ENCODE measurements around the gene MARCHF9.

Gene MARCHF9

DNA sequence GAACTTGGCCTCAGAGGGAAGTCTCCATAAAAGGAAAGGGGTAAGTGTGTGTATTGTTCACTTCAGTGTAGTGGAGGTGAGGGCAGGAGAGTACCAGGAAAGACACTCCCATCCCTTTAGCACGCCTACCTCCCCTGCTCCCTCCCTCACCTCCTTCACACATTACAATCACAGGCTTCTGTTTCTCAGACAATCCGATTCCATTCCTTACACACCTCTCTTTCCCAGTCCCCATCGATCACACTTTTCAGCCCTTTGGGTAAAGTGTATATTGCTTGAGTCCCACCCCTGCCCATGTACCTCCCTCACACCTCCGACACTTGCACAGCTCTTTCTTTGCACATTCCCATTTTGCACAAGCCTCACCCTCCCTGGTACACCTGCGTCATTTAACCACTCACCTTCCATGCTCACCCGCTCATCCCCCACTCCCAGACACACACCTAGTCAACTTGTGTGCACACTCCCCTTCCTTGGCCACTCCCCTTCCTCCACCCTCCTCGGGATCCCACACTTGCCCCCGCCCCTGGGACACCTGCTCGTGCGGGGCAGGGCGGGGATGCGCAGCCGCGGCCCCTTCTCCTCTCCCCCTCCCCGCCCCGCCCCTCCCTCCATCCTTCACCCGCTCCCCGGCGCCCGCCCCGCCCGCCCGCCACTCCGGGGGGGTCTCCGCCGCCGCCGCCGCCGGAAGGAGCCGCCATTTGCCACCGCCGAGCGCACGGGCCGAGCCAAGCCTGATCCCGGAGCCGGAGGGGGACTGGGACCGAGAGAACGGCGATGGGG is at the start of gene MARCHF9:
TSS of gene MARCHF9 (plus strand) at position 693 of the 783 bp plus-strand sequence. CDS start 426 bp downstream, outside the sequence.
- TF ChIP-seq, protein P1, sequence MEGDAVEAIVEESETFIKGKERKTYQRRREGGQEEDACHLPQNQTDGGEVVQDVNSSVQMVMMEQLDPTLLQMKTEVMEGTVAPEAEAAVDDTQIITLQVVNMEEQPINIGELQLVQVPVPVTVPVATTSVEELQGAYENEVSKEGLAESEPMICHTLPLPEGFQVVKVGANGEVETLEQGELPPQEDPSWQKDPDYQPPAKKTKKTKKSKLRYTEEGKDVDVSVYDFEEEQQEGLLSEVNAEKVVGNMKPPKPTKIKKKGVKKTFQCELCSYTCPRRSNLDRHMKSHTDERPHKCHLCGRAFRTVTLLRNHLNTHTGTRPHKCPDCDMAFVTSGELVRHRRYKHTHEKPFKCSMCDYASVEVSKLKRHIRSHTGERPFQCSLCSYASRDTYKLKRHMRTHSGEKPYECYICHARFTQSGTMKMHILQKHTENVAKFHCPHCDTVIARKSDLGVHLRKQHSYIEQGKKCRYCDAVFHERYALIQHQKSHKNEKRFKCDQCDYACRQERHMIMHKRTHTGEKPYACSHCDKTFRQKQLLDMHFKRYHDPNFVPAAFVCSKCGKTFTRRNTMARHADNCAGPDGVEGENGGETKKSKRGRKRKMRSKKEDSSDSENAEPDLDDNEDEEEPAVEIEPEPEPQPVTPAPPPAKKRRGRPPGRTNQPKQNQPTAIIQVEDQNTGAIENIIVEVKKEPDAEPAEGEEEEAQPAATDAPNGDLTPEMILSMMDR (conservative IDR thresholded peaks at IDR 0.05; ENCODE audit: low read depth, low read length) = no peak
- Histone ChIP-seq H3K4me3 (IDR thresholded peaks at IDR 0.05; ENCODE audit: insufficient read depth, low read depth, low read length) (peak within 1 kb of the TSS; percentile 43), H3K79me2 (ENCODE audit: insufficient read depth, low read depth) (peaks cover 29% of the 10 kb centered on the region), H3K27ac (no peak within 1 kb of the TSS), H2AFZ (ENCODE audit: low read depth) (peak within 1 kb of the TSS; percentile 38; the same call in 1 of the 2 replicates), H3K4me2 (peak within 1 kb of the TSS; percentile 93), H3K27me3 (ENCODE audit: insufficient read depth, low read depth) (no peaks in the 10 kb centered on the region), H3K9ac (peak within 1 kb of the TSS; percentile 8; the same call in 1 of the 2 replicates), H3K4me1 (ENCODE audit: low read depth, poor library complexity, severe bottlenecking) (peaks cover 42% of the 10 kb centered on the region), H3K36me3 (ENCODE audit: insufficient read depth) (peaks cover 10% of the 10 kb centered on the region; the same call in 1 of the 2 replicates), H4K20me1 (ENCODE audit: insufficient read depth) (no peaks in the 10 kb centered on the region)

DNA sequence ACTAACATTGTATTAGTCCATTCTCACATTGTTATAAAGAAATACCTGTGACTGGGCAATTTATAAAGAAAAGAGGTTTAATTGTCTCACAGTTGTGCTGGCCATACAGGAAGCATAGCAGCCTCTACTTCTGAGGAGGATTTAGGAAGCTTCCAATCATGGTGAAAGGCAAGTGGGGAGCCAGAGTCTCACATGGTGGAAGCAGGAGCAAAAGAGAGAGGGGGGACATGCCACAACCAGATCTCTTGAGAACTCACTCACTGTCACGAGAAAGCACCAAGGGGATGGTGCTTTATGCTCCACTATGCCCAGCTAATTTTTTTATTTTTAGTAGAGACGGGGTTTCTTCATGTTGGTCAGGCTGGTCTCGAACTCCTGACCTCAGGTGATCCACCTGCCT is 47.7 kb upstream of the MARCHF9 start:
- Histone ChIP-seq H3K36me3 (ENCODE audit: insufficient read depth) (peaks cover 7% of the 10 kb centered on the region; the same call in 1 of the 2 replicates), H3K79me2 (ENCODE audit: insufficient read depth, low read depth) (no peaks in the 10 kb centered on the region), H3K4me1 (ENCODE audit: low read depth, poor library complexity, severe bottlenecking) (no peaks in the 10 kb centered on the region), H3K27ac (no peak overlapping the region), H3K4me2 (no peak overlapping the region), H3K4me3 (IDR thresholded peaks at IDR 0.05; ENCODE audit: insufficient read depth, low read depth, low read length) (no peak overlapping the region), H2AFZ (ENCODE audit: low read depth) (no peak overlapping the region), H3K9ac (no peak overlapping the region), H3K27me3 (ENCODE audit: insufficient read depth, low read depth) (no peaks in the 10 kb centered on the region), H4K20me1 (ENCODE audit: insufficient read depth) (no peaks in the 10 kb centered on the region)
- TF ChIP-seq, protein P1 (conservative IDR thresholded peaks at IDR 0.05; ENCODE audit: low read depth, low read length) = no peak

GRCh38 chr12:57708296-57708695 is 46.6 kb upstream of the MARCHF9 start:
- TF ChIP-seq, protein P1 (conservative IDR thresholded peaks at IDR 0.05; ENCODE audit: low read depth, low read length) = no peak
- Histone ChIP-seq H3K27me3 (ENCODE audit: insufficient read depth, low read depth) (no peaks in the 10 kb centered on the region), H4K20me1 (ENCODE audit: insufficient read depth) (no peaks in the 10 kb centered on the region), H3K4me1 (ENCODE audit: low read depth, poor library complexity, severe bottlenecking) (no peaks in the 10 kb centered on the region), H3K27ac (no peak overlapping the region), H3K9ac (no peak overlapping the region), H3K79me2 (ENCODE audit: insufficient read depth, low read depth) (no peaks in the 10 kb centered on the region), H2AFZ (ENCODE audit: low read depth) (no peak overlapping the region), H3K36me3 (ENCODE audit: insufficient read depth) (peaks cover 7% of the 10 kb centered on the region; the same call in 1 of the 2 replicates), H3K4me2 (no peak overlapping the region), H3K4me3 (IDR thresholded peaks at IDR 0.05; ENCODE audit: insufficient read depth, low read depth, low read length) (no peak overlapping the region)

DNA sequence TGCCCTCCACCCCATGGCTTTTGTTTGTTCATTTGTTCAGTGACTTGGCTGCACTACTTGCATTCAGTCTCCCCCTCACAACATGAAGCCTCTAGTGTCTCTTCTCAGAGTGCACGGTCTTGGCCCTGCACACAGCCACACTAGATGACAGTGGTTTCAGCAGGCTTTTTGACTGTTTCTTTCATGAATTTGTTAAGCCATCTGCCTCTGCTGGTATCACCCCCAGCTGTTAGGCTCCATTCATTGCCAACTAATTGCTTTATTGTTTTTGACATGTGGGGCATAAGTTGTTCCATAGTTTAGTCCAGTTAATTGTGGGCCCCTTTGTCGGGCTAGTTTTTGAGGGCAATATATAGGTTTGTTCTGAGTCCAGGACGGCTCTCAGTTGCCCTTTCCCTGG is 42.2 kb upstream of the MARCHF9 start:
- Histone ChIP-seq H3K27me3 (ENCODE audit: insufficient read depth, low read depth) (no peaks in the 10 kb centered on the region), H3K79me2 (ENCODE audit: insufficient read depth, low read depth) (no peaks in the 10 kb centered on the region), H3K4me2 (no peak overlapping the region), H4K20me1 (ENCODE audit: insufficient read depth) (no peaks in the 10 kb centered on the region), H3K4me3 (IDR thresholded peaks at IDR 0.05; ENCODE audit: insufficient read depth, low read depth, low read length) (no peak overlapping the region), H3K36me3 (ENCODE audit: insufficient read depth) (no peaks in the 10 kb centered on the region; the same call in 1 of the 2 replicates), H2AFZ (ENCODE audit: low read depth) (no peak overlapping the region), H3K27ac (no peak overlapping the region), H3K4me1 (ENCODE audit: low read depth, poor library complexity, severe bottlenecking) (no peaks in the 10 kb centered on the region), H3K9ac (no peak overlapping the region)
- TF ChIP-seq, protein P1 (conservative IDR thresholded peaks at IDR 0.05; ENCODE audit: low read depth, low read length) = no peak

Data from KMS-11 (cell line).